ENCODE measurements around the gene CCT8L2.
"Not testable (repeated sequence)": the region's sequence is repeated elsewhere in the genome, so short reads cannot be mapped to it uniquely, and the experiment has no call there.

The CCT8L2 gene

GRCh38 chr22:16559996-16560395 lies 32.6 kb downstream of the CCT8L2 start:
- DNase-seq (ENCODE audit: low read depth in 4 of 4, low spot score in 1 of 4) = not testable (repeated sequence)

- DNase-seq (ENCODE audit: low read depth in 4 of 4, low spot score in 1 of 4) = no peak
These were observed 33.3 kb downstream of the CCT8L2 start for GRCh38 chr22:16559056-16559955.

- not testable (repeated sequence) for DNase-seq (ENCODE audit: low read depth in 4 of 4, low spot score in 1 of 4)
These were observed 34.1 kb downstream of the CCT8L2 start for GRCh38 chr22:16558376-16558945.

GRCh38 chr22:16557511-16557910 lies 35.1 kb downstream of the CCT8L2 start:
- DNase-seq (ENCODE audit: low read depth in 4 of 4, low spot score in 1 of 4) = not testable (repeated sequence)

GRCh38 chr22:16555077-16555994 lies 37.3 kb downstream of the CCT8L2 start:
- DNase-seq (ENCODE audit: low read depth in 4 of 4, low spot score in 1 of 4) = not testable (repeated sequence)

- DNase-seq (ENCODE audit: low read depth in 4 of 4, low spot score in 1 of 4) = not testable (repeated sequence)
These were observed 49.3 kb downstream of the CCT8L2 start for GRCh38 chr22:16543310-16543709.
